ENCODE measurements around the gene MEDAG.

DNA sequence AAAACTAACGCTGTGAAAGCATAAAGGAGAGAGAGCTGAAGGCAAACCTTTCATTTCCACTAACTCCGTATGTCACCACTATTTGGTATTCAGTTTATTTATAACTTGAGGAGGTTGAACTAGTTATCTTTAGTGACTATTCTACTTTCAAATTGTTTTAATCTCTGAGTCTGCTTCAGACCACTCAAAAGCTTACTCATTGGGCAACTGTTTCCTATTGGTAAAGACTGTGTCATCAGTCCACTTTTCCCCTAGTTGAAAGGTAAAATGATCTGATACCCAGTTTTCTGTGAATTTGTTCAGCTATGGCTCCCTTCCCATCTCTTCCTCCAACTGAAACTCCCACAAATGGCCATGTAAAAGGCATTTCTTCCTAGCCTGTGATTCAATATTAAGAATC is 65.5 kb downstream of the MEDAG start:
- TF ChIP-seq CTCF (IDR thresholded peaks at IDR 0.05) (no peak), POLR2A (IDR thresholded peaks at IDR 0.05) (no peak)

Measured in right lobe of liver (tissue), 4 donors.